ENCODE results near the gene ADARB1. TPM values are rescaled to one million over a fixed set of nuclear protein-coding genes. Genes with fewer than 3 reads are reported as not detected.
"Not testable (repeated sequence)": the region's sequence is repeated elsewhere in the genome, so short reads cannot be mapped to it uniquely, and the experiment has no call there.

The ADARB1 gene
- total RNA-seq, 1 experiment from 2014 or later = 29.6 TPM

- DNase-seq (ENCODE audit: low read depth) = no peak
Measured at GRCh38 chr21:45134279-45135076, 60.1 kb downstream of the ADARB1 start.

DNA sequence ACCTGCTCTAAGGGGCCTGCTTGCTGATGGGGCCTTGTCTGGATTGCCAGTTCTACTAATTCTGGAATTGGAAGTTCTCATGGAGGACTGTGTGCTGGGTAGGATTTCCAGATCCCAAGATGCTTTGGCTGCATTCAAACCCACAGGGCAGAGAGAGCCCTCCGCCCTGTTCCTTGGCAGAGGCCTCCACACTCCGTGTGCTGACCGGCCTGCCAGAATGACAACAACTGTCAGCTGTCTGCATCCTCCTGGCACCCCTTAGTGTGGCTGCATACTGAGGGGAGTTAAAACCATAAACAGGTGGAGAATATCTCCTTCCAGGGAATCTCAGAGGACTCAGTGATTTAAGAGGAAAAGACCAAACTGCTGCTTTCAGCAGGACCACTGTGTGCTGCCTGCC is 60.7 kb downstream of the ADARB1 start:
- peak; percentile 91 for DNase-seq (ENCODE audit: low read depth)

DNA sequence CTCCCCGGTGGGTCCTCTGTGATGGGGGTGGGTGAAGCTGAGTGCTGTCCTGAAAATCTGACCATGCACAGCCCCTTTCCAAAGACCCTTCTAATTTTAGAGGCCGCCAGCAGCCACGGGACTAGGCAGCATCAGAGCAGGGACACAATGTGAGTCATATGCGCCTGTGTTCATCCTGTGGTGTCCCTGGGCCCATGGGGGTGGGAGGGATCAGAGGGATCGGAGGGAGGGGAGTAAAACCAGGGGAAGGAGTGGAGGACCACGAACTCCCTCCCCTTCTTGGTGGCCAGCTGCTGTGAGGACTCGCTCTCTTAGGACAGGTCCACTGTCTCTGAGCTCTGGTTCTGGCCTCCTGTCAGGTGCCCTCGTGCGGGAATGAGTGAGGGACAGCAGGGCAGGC is 61.5 kb downstream of the ADARB1 start:
- DNase-seq (ENCODE audit: low read depth) = peak; percentile 81

DNA sequence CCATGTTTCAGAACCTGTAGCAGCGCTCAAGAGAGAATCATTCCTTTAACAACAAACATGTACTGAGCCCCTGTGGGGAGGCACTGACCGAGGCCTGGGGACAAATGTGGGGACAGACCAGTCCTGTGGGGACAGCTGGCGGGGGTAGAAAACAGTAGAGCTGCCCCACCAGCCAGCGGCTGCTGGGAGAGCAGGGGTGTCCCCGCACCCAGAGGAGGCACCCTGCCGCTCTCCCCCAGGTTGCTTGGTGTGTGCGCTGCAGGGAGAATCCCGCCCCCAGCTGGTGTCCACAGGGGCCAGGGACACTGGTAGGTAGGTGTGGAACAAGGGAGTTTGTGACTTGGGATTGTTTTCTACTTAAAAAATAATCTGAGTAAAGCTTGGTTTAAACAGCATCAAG is 62.1 kb downstream of the ADARB1 start:
- DNase-seq (ENCODE audit: low read depth) = no peak

GRCh38 chr21:45136927-45137611 is 62.7 kb downstream of the ADARB1 start:
- peak; percentile 87 for DNase-seq (ENCODE audit: low read depth)

GRCh38 chr21:45137612-45137937 is 63.2 kb downstream of the ADARB1 start:
- no peak for DNase-seq (ENCODE audit: low read depth)

- DNase-seq (ENCODE audit: low read depth) = peak; percentile 68
Measured at GRCh38 chr21:45138199-45139002, 64.0 kb downstream of the ADARB1 start.

DNA sequence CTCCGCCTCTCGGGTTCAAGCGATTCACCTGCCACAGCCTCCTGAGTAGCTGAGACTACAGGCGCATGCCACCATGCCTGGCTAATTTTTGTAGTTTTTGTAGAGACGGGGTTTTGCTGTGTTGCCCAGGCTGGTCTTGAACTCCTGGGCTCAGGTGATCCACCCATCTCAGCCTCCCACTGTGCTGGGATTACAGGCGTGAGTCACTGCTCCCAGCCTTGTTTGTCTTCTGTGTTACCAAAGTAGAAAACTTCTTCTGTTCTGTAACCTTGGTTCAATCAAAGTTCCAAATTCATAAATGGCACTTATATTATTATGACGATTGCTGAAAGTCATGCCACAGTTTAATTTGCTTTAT is 64.6 kb downstream of the ADARB1 start:
- DNase-seq (ENCODE audit: low read depth) = not testable (repeated sequence)

GRCh38 chr21:45139473-45139872 is 65.1 kb downstream of the ADARB1 start:
- no peak for DNase-seq (ENCODE audit: low read depth)

DNA sequence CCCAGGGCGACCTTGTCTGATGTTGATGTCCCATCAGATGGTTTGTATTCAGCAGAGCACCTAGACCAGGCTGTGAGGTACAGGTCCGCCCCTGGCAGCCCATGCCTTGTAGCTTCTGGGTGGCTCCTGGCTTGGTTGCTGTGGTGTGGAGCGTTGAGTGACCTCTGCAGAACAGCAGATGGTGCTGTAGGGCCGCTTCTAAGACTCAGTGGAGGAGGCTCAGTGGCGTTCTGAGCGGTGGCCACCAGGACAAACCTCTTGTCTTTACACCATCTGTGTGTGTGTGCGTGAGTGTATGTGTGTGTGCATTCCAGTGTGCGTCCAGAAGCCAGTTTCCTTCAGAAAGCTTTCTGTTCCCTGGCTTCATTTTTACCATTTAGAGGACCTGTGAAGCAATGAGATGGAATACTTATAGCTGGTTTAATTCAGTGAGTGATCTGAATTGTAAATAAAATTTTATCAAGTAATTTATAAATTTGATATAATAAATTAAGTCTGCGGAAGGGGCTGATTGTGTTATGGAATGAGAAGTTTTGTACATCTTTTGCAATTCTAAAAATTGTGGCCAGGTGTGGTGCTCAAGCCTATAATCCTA is 66.1 kb downstream of the ADARB1 start:
- DNase-seq (ENCODE audit: low read depth) = peak; percentile 91

GRCh38 chr21:45140944-45141343 is 66.6 kb downstream of the ADARB1 start:
- DNase-seq (ENCODE audit: low read depth) = not testable (repeated sequence)

GRCh38 chr21:45141507-45141906 is 67.1 kb downstream of the ADARB1 start:
- no peak for DNase-seq (ENCODE audit: low read depth)

DNA sequence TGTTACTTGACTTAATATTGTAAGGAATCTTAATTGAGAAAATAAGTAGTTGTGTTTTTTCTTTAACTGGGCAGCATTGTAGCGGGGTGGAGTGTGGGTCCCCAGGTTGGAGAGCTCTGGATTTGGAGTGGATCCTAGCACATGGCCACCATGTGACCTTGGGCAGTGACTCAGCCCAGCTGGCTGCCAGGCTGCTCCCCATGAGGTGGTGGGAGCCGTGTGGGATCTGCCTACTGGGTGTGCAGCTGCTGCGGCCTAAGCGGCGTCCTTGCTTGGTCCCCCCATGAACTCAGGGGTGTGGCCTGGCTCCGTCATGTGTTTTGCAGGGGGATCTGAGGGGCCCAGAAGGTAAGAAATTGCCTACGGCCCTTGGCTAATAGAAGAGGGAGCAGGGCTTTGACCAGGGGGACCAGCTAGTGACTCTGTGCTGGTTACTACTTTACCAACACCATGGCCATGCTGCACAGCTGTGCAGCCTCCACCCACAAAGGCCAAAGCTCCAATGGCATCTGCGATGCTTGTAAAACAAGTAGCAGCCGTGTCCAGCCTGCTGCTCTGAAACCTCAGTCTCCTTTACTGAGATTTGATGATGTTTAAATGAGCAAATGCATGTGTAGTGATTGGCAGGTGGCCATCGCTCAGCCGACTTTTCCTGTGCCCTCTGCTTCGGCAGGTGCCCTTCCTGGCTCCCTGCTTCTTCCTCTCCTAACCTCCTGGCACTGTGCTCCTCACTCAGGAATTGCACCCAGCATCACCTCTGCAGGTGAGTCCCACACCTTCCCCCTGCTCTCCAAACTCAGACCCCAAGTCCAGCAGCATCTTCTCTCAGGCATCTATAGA is 68.3 kb downstream of the ADARB1 start:
- DNase-seq (ENCODE audit: low read depth) = peak; percentile 95

- no peak for DNase-seq (ENCODE audit: low read depth)
Measured at GRCh38 chr21:45143855-45144254, 69.5 kb downstream of the ADARB1 start.

DNA sequence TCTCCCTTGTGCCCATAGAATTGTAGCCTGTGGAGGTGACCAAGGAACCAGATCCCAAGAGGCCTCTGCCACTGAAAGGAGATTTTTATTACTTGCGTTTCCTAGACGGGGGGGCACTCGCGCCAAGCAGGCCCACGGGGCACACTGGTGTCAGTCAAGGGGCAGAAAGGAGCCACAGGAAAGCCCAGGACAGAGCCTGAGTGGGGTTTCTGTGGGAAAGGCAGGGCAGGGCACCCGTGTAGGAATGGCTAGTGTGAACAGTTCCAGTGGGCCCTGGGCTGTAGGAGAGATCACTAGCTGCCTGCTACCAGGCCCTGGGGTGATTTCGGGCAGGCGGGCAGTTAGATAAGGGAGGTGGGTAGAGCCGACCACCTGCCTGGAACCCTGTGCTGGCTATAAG is 70.8 kb downstream of the ADARB1 start:
- no peak for DNase-seq (ENCODE audit: low read depth)

DNA sequence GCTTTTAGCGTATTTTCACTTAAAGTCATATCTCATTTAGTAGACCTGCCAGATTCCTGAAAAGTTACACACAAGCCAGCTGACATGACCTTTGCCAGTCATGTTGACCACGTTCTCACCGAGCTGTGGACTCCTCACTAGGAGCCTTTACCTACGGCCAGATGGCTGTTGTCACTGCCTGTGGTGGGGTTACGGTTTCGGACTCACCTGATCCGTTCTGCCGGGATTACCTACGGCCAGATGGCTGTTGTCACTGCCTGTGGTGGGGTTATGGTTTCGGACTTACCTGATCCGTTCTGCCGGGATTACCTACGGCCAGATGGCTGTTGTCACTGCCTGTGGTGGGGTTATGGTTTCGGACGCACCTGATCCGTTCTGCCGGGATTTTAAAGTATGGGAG is 71.5 kb downstream of the ADARB1 start:
- DNase-seq (ENCODE audit: low read depth) = not testable (repeated sequence)

DNA sequence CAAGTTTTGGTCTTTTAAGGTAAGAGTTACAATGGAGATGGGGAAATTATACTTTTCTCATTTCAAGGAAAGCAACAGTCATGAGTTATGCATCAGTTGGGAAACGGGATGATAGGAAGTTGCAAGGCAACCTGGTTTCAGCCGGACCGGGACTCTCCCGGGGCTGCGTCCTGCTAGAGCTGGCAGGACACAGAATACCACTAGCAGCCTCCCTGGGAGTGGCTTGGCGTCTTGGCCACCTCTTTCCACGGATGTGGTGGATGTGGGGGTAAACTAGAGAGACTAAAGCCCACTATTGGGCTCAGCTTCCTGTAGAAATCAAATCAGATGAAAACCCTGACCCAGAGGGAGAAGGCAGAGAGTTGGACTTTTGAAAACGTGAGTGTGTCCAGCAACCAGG is 71.9 kb downstream of the ADARB1 start:
- DNase-seq (ENCODE audit: low read depth) = no peak

DNA sequence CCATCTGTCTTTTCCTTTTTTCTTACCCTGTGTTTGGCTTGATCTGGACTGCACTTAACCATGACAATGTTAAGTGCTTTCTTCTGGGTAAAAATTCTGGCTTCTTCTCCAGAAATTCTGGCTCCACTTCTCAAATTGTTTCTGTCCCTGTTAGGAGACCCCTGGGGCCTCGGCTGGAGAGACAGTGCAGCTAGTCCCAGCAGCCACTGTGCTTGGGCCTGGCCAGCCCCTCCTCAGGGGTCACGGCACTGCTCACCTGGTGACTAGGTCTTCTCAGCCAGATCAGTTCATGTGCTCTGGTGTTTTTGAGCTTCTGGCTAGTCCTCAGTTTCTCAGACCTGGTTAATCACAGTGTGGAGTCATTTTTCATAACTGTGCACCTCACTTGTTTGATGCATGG is 72.4 kb downstream of the ADARB1 start:
- no peak for DNase-seq (ENCODE audit: low read depth)

- no peak for DNase-seq (ENCODE audit: low read depth)
Measured at GRCh38 chr21:45147473-45148315, 73.3 kb downstream of the ADARB1 start.

- DNase-seq (ENCODE audit: low read depth) = no peak
Measured at GRCh38 chr21:45148316-45148990, 74.1 kb downstream of the ADARB1 start.
